KOPT-K1 (cell line): ENCODE measurements around the gene PRAC1.

Source experiments
- H3K27ac ChIP-seq: fragments of 200-600 bp; sonication (generic); 2 replicates; pipeline ENCODE4 v1.5.1; 2016; ENCODE audit warnings: antibody characterized with exemption, mild to moderate bottlenecking, low read depth, low read length; ENCODE audit not compliant: poor library complexity, severe bottlenecking
- H3K36me3 ChIP-seq: fragments of 200-600 bp; sonication (generic); 2 replicates; pipeline ENCODE4 v1.5.1; 2017; ENCODE audit warnings: antibody characterized with exemption, mild to moderate bottlenecking, low read length, moderate library complexity; ENCODE audit not compliant: insufficient read depth
- H3K9me3 ChIP-seq: fragments of 200-600 bp; sonication (generic); 2 replicates; pipeline ENCODE4 v1.5.1; 2017; ENCODE audit warnings: antibody characterized with exemption, low read length, mild to moderate bottlenecking; ENCODE audit not compliant: insufficient read depth, poor library complexity, severe bottlenecking

Gene PRAC1

DNA sequence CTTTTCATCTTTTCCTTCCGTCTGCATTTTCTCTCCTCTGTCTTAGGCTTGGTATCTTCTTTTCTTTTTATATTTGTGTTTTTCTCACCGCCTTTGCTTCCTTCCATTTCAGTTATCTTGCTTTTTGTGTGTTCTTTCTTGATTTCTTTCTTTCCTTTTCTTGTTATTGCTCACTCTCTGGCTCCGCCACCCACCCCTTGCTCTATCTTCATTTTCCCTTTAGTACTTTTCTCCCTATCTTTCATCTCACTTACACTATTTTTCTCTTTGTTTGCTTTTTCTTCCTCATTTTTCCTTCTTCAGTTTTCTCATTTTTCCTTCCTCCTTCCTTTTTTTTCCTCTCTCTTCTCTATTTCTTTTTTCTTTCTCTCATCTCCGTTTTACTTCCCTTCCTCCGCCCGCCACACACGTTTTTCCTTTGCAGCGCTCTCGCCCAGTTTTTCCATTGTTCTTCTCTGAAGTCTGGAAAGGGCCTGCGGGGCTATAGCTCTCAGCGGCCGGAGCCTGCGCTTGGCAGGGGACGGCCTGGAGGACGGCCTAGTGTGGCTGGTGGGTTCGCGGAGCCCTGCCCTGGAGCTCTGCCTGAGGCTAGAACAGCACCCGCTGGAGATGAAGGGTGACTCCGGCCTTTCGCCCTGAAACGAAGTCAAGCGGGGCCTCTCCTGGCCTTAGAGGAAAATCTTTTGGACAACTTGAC lies 11.5 kb upstream of the PRAC1 start:
- Histone ChIP-seq H3K36me3 (no peaks in the 10 kb centered on the region), H3K9me3 (no peaks in the 10 kb centered on the region), H3K27ac (no peak overlapping the region)

DNA sequence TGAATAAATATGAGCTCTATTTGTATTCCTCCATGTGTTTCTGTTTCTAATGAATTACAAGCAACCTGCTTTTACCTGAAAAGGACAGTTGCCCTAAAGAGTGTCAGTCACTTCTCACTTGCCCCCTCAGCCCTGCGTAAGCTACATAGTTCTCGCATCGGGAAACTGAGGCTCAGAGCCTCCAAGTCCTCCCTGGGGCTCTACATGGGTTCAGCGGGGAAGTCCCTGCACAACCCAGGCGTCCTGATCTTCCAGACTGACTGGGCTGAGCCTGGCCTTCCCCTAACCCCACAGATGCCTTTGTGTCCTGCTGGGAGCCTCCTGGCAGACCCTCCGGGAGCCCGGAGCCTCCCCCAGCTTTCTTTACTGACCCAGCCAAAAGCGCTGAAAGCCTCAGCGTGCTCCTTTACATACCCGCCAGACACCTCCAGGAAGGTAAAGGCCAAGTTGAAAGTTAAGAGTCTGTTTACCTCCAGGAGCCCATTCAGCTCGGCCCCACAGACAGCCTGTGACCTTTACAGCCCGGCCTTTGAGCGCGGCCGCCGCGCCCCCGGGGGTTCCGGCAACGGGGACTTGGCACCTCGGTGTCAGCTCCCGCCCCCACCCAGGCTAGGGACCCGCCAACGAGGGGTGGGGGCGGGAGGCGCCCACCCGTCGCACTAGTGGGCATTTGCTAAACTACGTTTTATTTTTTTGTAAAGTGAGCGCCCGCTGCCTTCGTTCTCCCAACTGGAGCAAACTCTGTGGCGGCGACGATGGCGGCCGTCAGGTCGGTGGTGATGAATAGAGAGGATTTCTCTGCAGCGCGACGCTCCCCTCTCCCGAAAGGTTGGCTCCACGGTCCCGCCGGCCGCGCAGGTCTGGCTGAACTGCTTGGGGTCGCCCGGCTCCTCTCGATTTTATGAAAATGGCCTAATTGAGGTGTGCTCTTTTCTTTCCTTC lies 10.6 kb upstream of the PRAC1 start:
- Histone ChIP-seq H3K36me3 (no peaks in the 10 kb centered on the region), H3K9me3 (no peaks in the 10 kb centered on the region), H3K27ac (no peak overlapping the region)

DNA sequence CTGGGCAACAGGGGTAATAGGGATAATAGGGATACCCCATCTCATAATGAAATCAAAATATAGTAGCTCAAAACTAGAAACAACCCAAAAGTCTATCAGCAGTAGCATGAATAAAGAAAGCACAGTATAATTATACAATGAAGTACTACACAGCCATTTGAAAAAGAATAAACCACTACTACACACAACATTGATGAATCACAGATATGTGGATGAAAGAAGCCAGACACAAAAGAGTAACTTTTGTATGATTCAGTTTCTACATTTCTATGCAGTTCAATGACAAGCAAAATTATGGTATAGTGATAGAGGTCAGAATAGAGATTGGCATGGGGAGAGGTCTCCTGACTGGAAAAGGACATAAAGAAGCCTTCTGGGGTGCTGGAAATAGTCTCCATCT lies 9.0 kb upstream of the PRAC1 start:
- Histone ChIP-seq H3K36me3 (no peaks in the 10 kb centered on the region), H3K27ac (no peak overlapping the region), H3K9me3 (no peaks in the 10 kb centered on the region)

GRCh38 chr17:48730240-48730550 lies 7.9 kb upstream of the PRAC1 start:
- Histone ChIP-seq H3K9me3 (no peaks in the 10 kb centered on the region), H3K36me3 (no peaks in the 10 kb centered on the region), H3K27ac (no peak overlapping the region)

DNA sequence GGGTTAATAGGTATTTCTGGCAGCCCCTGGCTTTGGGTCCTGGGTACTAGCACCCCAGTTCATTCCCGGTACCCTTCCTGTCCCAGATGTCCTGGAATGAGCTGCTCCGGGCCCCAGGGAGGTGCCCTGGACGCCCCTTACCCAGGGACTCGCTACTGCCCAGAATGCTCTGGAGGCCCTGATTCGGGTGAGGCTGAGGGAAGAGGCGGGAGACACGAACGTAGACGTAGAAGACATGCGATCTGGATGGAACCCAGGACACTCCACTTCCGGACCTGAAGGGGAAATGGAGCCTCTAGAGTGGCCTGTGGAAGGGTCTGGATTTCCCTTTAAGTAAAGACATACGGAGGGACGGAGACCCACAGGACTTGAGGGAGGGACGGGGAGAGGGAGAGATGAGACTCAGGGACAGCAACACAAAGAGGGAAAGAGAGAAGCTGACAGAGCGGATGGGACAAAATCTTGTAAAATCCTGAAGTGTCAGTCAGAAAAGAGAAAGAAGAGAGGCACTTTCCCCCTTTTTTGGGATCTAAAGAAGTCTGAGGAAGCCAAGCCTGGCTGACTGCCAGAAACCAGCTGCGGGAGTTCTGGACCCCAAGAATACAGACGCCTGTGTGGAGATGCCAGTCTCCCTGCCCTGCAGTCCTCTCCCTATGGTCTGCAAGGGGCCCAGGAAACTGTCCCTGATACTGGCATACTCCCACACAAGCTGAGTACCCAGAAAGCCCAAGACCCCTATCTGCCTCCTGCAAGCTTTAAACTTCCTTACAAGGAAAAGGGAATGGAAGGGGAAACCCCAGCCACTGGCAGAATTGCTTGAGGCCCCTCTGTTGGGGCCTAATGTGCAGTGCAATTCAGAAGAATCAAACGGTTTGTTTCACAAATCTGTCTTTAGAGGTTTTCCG lies 7.3 kb upstream of the PRAC1 start:
- H3K27ac ChIP-seq: no peak overlapping the region
- no peaks in the 10 kb centered on the region for H3K36me3 ChIP-seq
- H3K9me3 ChIP-seq: no peaks in the 10 kb centered on the region

DNA sequence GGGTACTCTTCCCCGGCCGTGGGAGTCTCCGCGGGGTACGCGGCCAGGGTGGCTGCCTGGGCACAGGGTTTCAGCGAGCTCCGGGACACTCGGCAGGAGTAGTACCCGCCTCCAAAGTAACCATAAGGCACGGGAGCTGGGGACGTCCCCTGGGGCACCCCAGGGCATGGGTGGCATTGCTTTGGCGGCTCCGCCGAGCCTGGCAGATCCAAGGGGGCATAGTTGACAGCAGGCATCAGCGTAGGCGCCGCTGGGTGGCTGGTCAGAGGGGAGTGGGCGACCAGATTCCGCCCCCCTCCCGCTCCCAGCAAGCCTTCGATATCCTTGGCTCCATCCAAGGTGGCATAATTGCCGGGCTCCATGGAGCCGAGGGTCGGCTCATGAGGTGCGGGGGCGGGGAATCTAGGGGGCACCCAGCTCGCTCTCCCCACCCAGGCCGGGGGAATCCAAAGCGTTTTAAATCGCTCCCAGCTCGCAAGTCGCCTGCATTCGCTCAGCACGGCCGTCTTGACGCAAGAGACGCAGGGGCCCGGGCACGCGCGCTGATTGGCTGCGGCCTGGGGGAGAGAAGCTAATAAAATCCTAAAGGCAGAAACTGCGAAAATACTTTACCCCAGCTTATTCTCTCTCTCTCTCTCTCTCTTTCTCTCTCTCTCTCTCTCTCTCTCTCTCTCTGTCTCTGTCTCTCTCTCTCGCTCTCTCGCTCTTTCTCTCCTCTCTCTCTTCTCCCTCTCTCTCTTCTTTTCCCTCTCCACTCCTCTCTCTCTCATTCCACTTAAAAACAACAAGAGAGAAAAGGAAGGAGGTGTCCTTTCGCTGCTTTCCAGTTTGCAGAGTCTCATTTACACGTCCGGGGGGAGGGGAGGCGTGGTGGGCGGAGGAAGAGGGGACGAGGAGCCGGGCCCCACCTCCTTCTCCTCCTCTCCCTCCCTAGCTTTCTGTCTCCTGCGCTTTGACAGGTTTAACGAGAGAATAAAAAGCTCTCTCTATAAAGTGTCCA lies 6.2 kb upstream of the PRAC1 start, which contains the start of gene HOXB13:
HOXB13 (minus strand) TSS at position 519 of the 1,000 bp plus-strand sequence; CDS start at position 362, 157 bp downstream.
- H3K9me3 ChIP-seq: no peaks in the 10 kb centered on the region
- H3K36me3 ChIP-seq: no peaks in the 10 kb centered on the region
- H3K27ac ChIP-seq: no peak within 1 kb of the TSS

DNA sequence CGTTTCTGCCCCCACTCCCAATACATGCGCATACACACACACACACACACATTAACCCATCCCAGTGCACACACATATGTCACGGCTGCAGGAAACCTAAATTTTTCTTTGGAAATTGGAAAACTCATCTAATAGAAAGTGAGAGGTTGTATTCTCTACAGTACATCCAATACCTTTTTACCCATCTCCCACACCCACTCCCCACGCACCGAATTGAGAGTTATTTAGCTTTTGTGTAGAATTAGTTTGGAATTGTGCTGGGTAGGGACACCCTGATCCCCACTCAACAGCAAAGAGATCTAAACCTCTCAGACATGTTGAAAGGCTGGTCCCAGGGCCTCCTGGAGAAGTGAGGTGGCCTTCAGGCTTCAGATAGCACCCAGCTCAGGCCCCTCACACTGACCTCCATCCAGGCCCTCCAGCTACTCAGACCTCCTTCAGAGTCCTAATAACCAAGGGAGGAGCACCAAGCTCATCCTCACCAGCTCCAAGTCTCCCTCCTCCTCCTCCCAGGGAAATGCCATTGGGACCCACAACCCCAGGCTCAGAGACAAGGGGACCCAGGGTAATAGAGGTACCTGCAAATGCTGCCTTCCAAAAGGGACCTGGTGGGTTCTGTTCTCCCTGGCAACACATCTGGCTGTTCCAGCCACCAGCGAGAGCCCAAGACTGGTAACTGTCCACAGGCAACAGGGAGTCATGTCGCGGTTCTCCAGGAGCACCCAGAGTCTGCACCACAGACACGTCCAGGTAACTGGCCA lies 5.3 kb upstream of the PRAC1 start:
- no peaks in the 10 kb centered on the region for H3K9me3 ChIP-seq
- no peaks in the 10 kb centered on the region for H3K36me3 ChIP-seq
- H3K27ac ChIP-seq: no peak overlapping the region

- H3K9me3 ChIP-seq: no peaks in the 10 kb centered on the region
- no peaks in the 10 kb centered on the region for H3K36me3 ChIP-seq
- no peak overlapping the region for H3K27ac ChIP-seq
Observed at GRCh38 chr17:48726916-48727286, 4.6 kb upstream of the PRAC1 start.

GRCh38 chr17:48726114-48726915 lies 4.0 kb upstream of the PRAC1 start:
- no peak overlapping the region for H3K27ac ChIP-seq

GRCh38 chr17:48725288-48726064 lies 3.2 kb upstream of the PRAC1 start:
- no peaks in the 10 kb centered on the region for H3K36me3 ChIP-seq
- H3K9me3 ChIP-seq: no peaks in the 10 kb centered on the region
- no peak overlapping the region for H3K27ac ChIP-seq

More at GRCh38 chr17:48726114-48726915, 4.0 kb upstream of the PRAC1 start:
- H3K36me3 ChIP-seq: no peaks in the 10 kb centered on the region
- no peaks in the 10 kb centered on the region for H3K9me3 ChIP-seq

GRCh38 chr17:48725004-48725287 lies 2.6 kb upstream of the PRAC1 start:
- Histone ChIP-seq H3K36me3 (no peaks in the 10 kb centered on the region), H3K27ac (no peak overlapping the region), H3K9me3 (no peaks in the 10 kb centered on the region)

DNA sequence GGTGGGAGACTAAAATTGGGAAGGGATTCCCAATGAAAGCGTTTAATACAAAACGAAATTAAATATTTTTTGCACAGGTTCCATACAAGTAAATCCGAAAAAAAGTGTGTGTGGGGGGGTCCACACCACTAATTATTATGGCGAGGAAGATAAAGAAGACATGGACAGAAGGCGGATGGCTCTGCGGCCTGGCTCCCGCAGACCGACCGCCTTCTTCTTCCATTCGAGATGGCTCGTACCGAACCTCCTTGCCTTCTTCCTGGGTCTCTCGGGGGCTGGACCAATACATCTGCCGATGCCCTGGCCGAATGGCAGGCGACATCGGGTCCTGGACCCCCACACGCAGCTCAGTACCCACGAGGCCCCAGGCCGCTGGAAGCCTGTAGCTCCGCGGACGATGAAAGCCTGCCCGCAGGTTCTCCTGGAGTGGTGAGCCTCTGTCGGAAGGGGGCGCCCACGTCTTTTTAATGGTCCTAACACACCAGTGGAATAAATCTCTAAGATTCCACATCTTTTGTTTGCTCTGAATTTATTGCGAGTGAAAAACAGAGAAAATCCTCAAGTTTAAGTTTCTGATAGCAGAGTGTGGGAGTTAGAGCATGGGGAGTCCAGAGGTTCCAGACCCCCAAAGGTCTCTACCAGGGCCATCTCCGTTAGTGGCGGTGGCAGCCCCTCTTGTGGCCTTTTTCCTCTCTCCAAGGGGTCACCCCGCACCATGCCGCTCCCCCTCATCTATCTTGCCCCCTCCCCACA lies 2.1 kb upstream of the PRAC1 start:
- Histone ChIP-seq H3K36me3 (no peaks in the 10 kb centered on the region), H3K27ac (no peak overlapping the region), H3K9me3 (no peaks in the 10 kb centered on the region)
